Panc1 (cell line): Measurements from ENCODE around the gene CNST. TPM values are rescaled to one million over a fixed set of nuclear protein-coding genes. Genes with fewer than 3 reads are reported as not detected.
"Not testable (repeated sequence)": the region's sequence is repeated elsewhere in the genome, so short reads cannot be mapped to it uniquely, and the experiment has no call there.

Source experiments
- ATAC-seq: fragments of 200-7000 bp; cut with Tn5 transposase; 2 replicates; pipeline ENCODE4 v1.9.1; 2020; ENCODE audit warnings: mild to moderate bottlenecking, moderate library complexity
- BruUV-seq: library from RNA; stranded (reverse); fragments of 400-500 nt; replicated peaks from 2 replicates; lab custom pipeline; 2021; lab: Mats Ljungman, UMichigan
- CTCF ChIA-PET: fragments of 300-600 bp; sonication (Branson Sonifier 250); formaldehyde crosslinking; loops from one replicate; lab custom pipeline; 2022; ENCODE audit warnings: antibody characterized with exemption; lab: Charles Lee
- POLR2A ChIA-PET: fragments of 300-600 bp; sonication (Branson Sonifier 250); formaldehyde crosslinking; loops from one replicate; lab custom pipeline; 2022; ENCODE audit warnings: antibody characterized with exemption; lab: Charles Lee
- DNase-seq: peaks from one replicate; pipeline ENCODE4 v3.0.0-alpha.2; 2010; ENCODE audit warnings: low read depth, low spot score
- H3K27ac ChIP-seq: 2 replicates; pipeline ENCODE4 v1.5.1; 2011; ENCODE audit warnings: mild to moderate bottlenecking, low read length, inconsistent platforms
- H3K27me3 ChIP-seq: fragments of 200-500 bp; sonication (Bioruptor generic); 2 replicates; pipeline ENCODE4 v1.6.0; 2014; ENCODE audit warnings: low read length, inconsistent platforms; ENCODE audit not compliant: control insufficient read depth, insufficient read depth
- H3K36me3 ChIP-seq: fragments of 200-500 bp; sonication (Bioruptor generic); 2 replicates; pipeline ENCODE4 v1.5.1; 2014; ENCODE audit warnings: inconsistent platforms, mild to moderate bottlenecking, low read length, moderate library complexity; ENCODE audit not compliant: control insufficient read depth, insufficient read depth
- H3K4me1 ChIP-seq: 2 replicates; pipeline ENCODE4 v1.5.1; 2011; ENCODE audit warnings: inconsistent platforms, mild to moderate bottlenecking, low read length, moderate library complexity; ENCODE audit not compliant: control insufficient read depth, insufficient read depth
- H3K4me3 ChIP-seq, 2 experiments: 2 replicates each; pipeline ENCODE4 v1.5.1; 2011 to 2012; ENCODE audit warnings: low read depth in 2 of 2, low read length in 2 of 2, mild to moderate bottlenecking in 2 of 2, inconsistent platforms in 1 of 2, moderate library complexity in 1 of 2
- H3K9me3 ChIP-seq: fragments of 200-500 bp; sonication (Bioruptor generic); 2 replicates; pipeline ENCODE4 v1.5.1; 2014; ENCODE audit warnings: low read depth, mild to moderate bottlenecking, inconsistent platforms, low read length, moderate library complexity; ENCODE audit not compliant: control insufficient read depth, insufficient read depth
- CTCF ChIP-seq: fragments of 450-650 bp; IDR thresholded peaks from 2 replicates; pipeline ENCODE4 v1.5.1; 2017; ENCODE audit warnings: mild to moderate bottlenecking
- POLR2AphosphoS5 ChIP-seq: IDR thresholded peaks from 2 replicates; pipeline ENCODE4 v1.6.1; 2012; ENCODE audit warnings: mild to moderate bottlenecking, low read depth, low read length, moderate library complexity
- REST ChIP-seq, 2 experiments: IDR thresholded peaks; 2 replicates each; pipeline ENCODE4 v1.6.1; 2011 to 2012; ENCODE audit warnings: low read depth in 2 of 2, control low read depth in 1 of 2, low read length in 1 of 2, mild to moderate bottlenecking in 1 of 2, moderate library complexity in 1 of 2; ENCODE audit not compliant: insufficient read depth in 1 of 2
- SIN3A ChIP-seq: IDR thresholded peaks from 2 replicates; pipeline ENCODE4 v1.6.1; 2012; ENCODE audit warnings: low read depth, mild to moderate bottlenecking, low read length, moderate library complexity, borderline replicate concordance; ENCODE audit not compliant: insufficient read depth
- TCF7L2 ChIP-seq: IDR thresholded peaks from 2 replicates; pipeline ENCODE4 v1.6.1; 2011; ENCODE audit warnings: mild to moderate bottlenecking, low read depth, low read length, inconsistent platforms
- in situ Hi-C: cut with HindIII; loops from 2 replicates; pipeline ENCODE4 v1.10.0; 2016; ENCODE audit warnings: low sequenced_read_pairs, low pct_unique_long_range_greater_than_20kb
- intact Hi-C: fragments of 100-400 bp; cut with micrococcal nuclease; formaldehyde crosslinking; loops from one replicate; pipeline ENCODE4 v1.10.0; 2022; ENCODE audit not compliant: unreplicated experiment
- total RNA-seq: library from RNA; stranded (reverse); gene quantifications from one replicate; pipeline ENCODE4 v1.2.1, GENCODE V29; 2021; ENCODE audit not compliant: unreplicated experiment

Gene CNST
- total RNA-seq, 1 experiment from 2014 or later, result 18.5 TPM

GRCh38 chr1:246587606-246588005, 21.4 kb downstream of the CNST start:
- POLR2A ChIA-PET, result no interaction called here
- no peaks in the 10 kb centered on the region for H3K9me3 ChIP-seq
- H3K27me3 ChIP-seq, result no peaks in the 10 kb centered on the region
- in situ Hi-C loops (no loop called here), intact Hi-C loops (no loop called here)
- TF ChIP-seq POLR2AphosphoS5 (no peak), TCF7L2 (no peak), REST (IDR thresholded peaks at IDR 0.05; ENCODE audit: insufficient read depth in 1 of 2, low read depth in 2 of 2, low read length in 1 of 2) (no peak), CTCF (no peak), SIN3A (no peak)
- no peak for ATAC-seq
- H3K4me3 ChIP-seq, result no peak overlapping the region
- H3K27ac ChIP-seq, result no peak overlapping the region
- peaks cover 13% of the 10 kb centered on the region for H3K4me1 ChIP-seq
- H3K36me3 ChIP-seq, result no peaks in the 10 kb centered on the region
- CTCF ChIA-PET, result no interaction called here
- BruUV-seq, result no TSS peak
- DNase-seq, result no peak

- Histone ChIP-seq H3K27ac (no peak overlapping the region), H3K36me3 (no peaks in the 10 kb centered on the region), H3K4me3 (no peak overlapping the region), H3K27me3 (no peaks in the 10 kb centered on the region), H3K9me3 (no peaks in the 10 kb centered on the region), H3K4me1 (peaks cover 7% of the 10 kb centered on the region)
- TF ChIP-seq POLR2AphosphoS5 (no peak), CTCF (no peak), SIN3A (no peak), TCF7L2 (no peak)
- DNase-seq (no peak), ATAC-seq (no peak)
- in situ Hi-C loops (no loop called here), intact Hi-C loops (no loop called here)
- ChIA-PET POLR2A (no interaction called here), CTCF (no interaction called here)
- BruUV-seq, result no TSS peak
Observed at GRCh38 chr1:246588159-246588721, 22.0 kb downstream of the CNST start.

GRCh38 chr1:246589919-246590318, 23.7 kb downstream of the CNST start:
- BruUV-seq, ATAC-seq, H3K9me3 ChIP-seq, H3K36me3 ChIP-seq, H3K4me3 ChIP-seq, H3K4me1 ChIP-seq, POLR2A ChIA-PET, CTCF ChIA-PET, in situ Hi-C loops, intact Hi-C loops, H3K27ac ChIP-seq, H3K27me3 ChIP-seq, DNase-seq: not testable (repeated sequence)
